NT2/D1 (cell line): Measurements from ENCODE around the gene ZNF619.

Experiments used
- SUZ12 ChIP-seq: IDR thresholded peaks from 2 replicates; pipeline ENCODE4 v1.6.1; 2011; ENCODE audit not compliant: insufficient read length, insufficient read depth; ENCODE audit errors: extremely low read depth
- YY1 ChIP-seq: IDR thresholded peaks from 2 replicates; pipeline ENCODE4 v1.6.1; 2011; ENCODE audit not compliant: insufficient read length, insufficient read depth

- no peak for TF ChIP-seq SUZ12
- no peak for TF ChIP-seq YY1
These were observed 20.5 kb upstream of the ZNF619 start for GRCh38 chr3:40456279-40456939.
